IMR-90 (cell line): ENCODE results near the gene NOL12. TPM values are rescaled to one million over a fixed set of nuclear protein-coding genes. Genes with fewer than 3 reads are reported as not detected.

Source experiments
- ATAC-seq: fragments of 200-7000 bp; cut with Tn5 transposase; 2 replicates; pipeline ENCODE4 v1.9.1; 2020; ENCODE audit warnings: low read depth, mild to moderate bottlenecking, moderate library complexity
- BruUV-seq: library from RNA; stranded (reverse); fragments of 400-500 nt; replicated peaks from 2 replicates; lab custom pipeline; 2021; lab: Mats Ljungman, UMichigan
- CTCF ChIA-PET: fragments of 300-600 bp; formaldehyde crosslinking; extraction: SDS; loops from one replicate; lab custom pipeline; 2021; ENCODE audit warnings: antibody characterized with exemption; lab: Yijun Ruan, JAX
- POLR2A ChIA-PET: fragments of 300-600 bp; sonication (Branson Sonifier 250); formaldehyde crosslinking; loops from one replicate; lab custom pipeline; 2022; ENCODE audit warnings: antibody characterized with exemption; ENCODE audit not compliant: unreplicated experiment; lab: Charles Lee
- DNase-seq: peaks from one replicate; pipeline ENCODE4 v3.0.0; 2013
- H2AFZ ChIP-seq: replicated peaks from 2 replicates; pipeline ENCODE3; 2013; ENCODE audit warnings: low read length, mild to moderate bottlenecking; ENCODE audit not compliant: poor library complexity
- H2AK5ac ChIP-seq: 2 replicates; pipeline ENCODE4 v1.6.1; 2013; ENCODE audit warnings: low read depth, low read length, inconsistent platforms
- H2AK9ac ChIP-seq: replicated peaks from 2 replicates; pipeline ENCODE3; 2013; ENCODE audit warnings: mild to moderate bottlenecking, low read depth, low read length, moderate library complexity; ENCODE audit not compliant: poor library complexity
- H2BK120ac ChIP-seq: 2 replicates; pipeline ENCODE4 v1.6.1; 2013; ENCODE audit warnings: low read depth, low read length, inconsistent platforms
- H2BK15ac ChIP-seq: 3 replicates; pipeline ENCODE4 v1.6.1; 2013; ENCODE audit warnings: low read depth, low read length, inconsistent platforms
- H2BK20ac ChIP-seq: 2 replicates; pipeline ENCODE4 v1.6.1; 2013; ENCODE audit warnings: low read depth, mild to moderate bottlenecking, inconsistent platforms, low read length, moderate library complexity
- H2BK5ac ChIP-seq: 2 replicates; pipeline ENCODE4 v1.6.1; 2013; ENCODE audit warnings: mild to moderate bottlenecking, low read depth, low read length, inconsistent platforms; ENCODE audit not compliant: poor library complexity, severe bottlenecking
- H3K14ac ChIP-seq: replicated peaks from 2 replicates; pipeline ENCODE4 v1.6.1; 2013; ENCODE audit warnings: low read depth, low read length, inconsistent platforms
- H3K18ac ChIP-seq: 2 replicates; pipeline ENCODE4 v1.6.1; 2013; ENCODE audit warnings: low read depth, low read length, control low read depth
- H3K23ac ChIP-seq: 2 replicates; pipeline ENCODE4 v1.6.1; 2013; ENCODE audit warnings: low read depth, low read length, inconsistent platforms
- H3K27ac ChIP-seq: 2 replicates; pipeline ENCODE4 v1.5.1; 2013; ENCODE audit warnings: mild to moderate bottlenecking, control low read depth, low read length; ENCODE audit not compliant: insufficient read depth
- H3K27me3 ChIP-seq: 2 replicates; pipeline ENCODE4 v1.6.1; 2013; ENCODE audit warnings: low read length; ENCODE audit not compliant: control insufficient read depth, insufficient read depth
- H3K36me3 ChIP-seq: 2 replicates; pipeline ENCODE4 v1.6.1; 2013; ENCODE audit warnings: low read length, mixed read lengths; ENCODE audit not compliant: control insufficient read depth, insufficient read depth
- H3K4ac ChIP-seq: 2 replicates; pipeline ENCODE4 v1.6.1; 2013; ENCODE audit warnings: low read depth, low read length, inconsistent platforms
- H3K4me1 ChIP-seq: 2 replicates; pipeline ENCODE4 v1.6.1; 2013; ENCODE audit warnings: low read length, mixed read lengths; ENCODE audit not compliant: control insufficient read depth, insufficient read depth
- H3K4me2 ChIP-seq: 2 replicates; pipeline ENCODE4 v1.6.1; 2013; ENCODE audit warnings: low read depth, mild to moderate bottlenecking, control low read depth, low read length, moderate library complexity
- H3K4me3 ChIP-seq: 2 replicates; pipeline ENCODE4 v1.5.1; 2013; ENCODE audit warnings: low read depth, mild to moderate bottlenecking, control low read depth, low read length, moderate library complexity; ENCODE audit not compliant: insufficient read depth
- H3K56ac ChIP-seq: 2 replicates; pipeline ENCODE4 v1.6.1; 2013; ENCODE audit warnings: low read length, inconsistent platforms; ENCODE audit not compliant: insufficient read depth; ENCODE audit errors: extremely low read depth
- H3K79me1 ChIP-seq, 2 experiments: 2 replicates each; pipeline ENCODE4 v1.6.1; 2013; ENCODE audit warnings: low read length in 2 of 2, inconsistent platforms in 1 of 2, low read depth in 1 of 2
- H3K9ac ChIP-seq: 2 replicates; pipeline ENCODE4 v1.6.1; 2013; ENCODE audit warnings: low read depth, low read length, control low read depth
- H3K9me1 ChIP-seq: 2 replicates; pipeline ENCODE4 v1.6.1; 2013; ENCODE audit warnings: low read length, inconsistent platforms; ENCODE audit not compliant: insufficient read depth
- H3K9me3 ChIP-seq: 2 replicates; pipeline ENCODE4 v1.6.1; 2013; ENCODE audit warnings: low read length; ENCODE audit not compliant: control insufficient read depth, insufficient read depth
- H4K20me1 ChIP-seq: 2 replicates; pipeline ENCODE4 v1.6.1; 2013; ENCODE audit warnings: low read length, inconsistent platforms; ENCODE audit not compliant: insufficient read depth
- H4K5ac ChIP-seq: 2 replicates; pipeline ENCODE4 v1.6.1; 2013; ENCODE audit warnings: mild to moderate bottlenecking, low read depth, low read length, control low read depth
- H4K8ac ChIP-seq, 2 experiments: 2 replicates each; pipeline ENCODE4 v1.6.1; 2013; ENCODE audit warnings: low read depth in 2 of 2, low read length in 2 of 2, control low read depth in 1 of 2, inconsistent platforms in 1 of 2
- H4K91ac ChIP-seq: 2 replicates; pipeline ENCODE4 v1.6.1; 2013; ENCODE audit warnings: low read depth, low read length, inconsistent platforms; ENCODE audit not compliant: insufficient read depth
- NFE2L2 ChIP-seq: fragments of 150-350 bp; IDR thresholded peaks from 2 replicates; pipeline ENCODE4 v1.6.1; 2016; ENCODE audit warnings: low read depth, mild to moderate bottlenecking, low read length
- WGBS, 2 experiments: methylation state at CpG; one replicate each; pipeline versions ENCODE4 v1.1.5 to v1.1.7; 2013; ENCODE audit warnings: missing lambda C conversion rate in 2 of 2; ENCODE audit not compliant: insufficient read length in 1 of 2; ENCODE audit errors: extremely low coverage in 2 of 2; 5-methylcytosine and 5-hydroxymethylcytosine counted together
- dilution Hi-C: fragments of 300-500 bp; cut with HindIII; formaldehyde crosslinking; loops from one replicate; pipeline ENCODE4 v1.14.3; 2018; ENCODE audit warnings: low sequenced_read_pairs; ENCODE audit not compliant: unreplicated experiment
- in situ Hi-C: fragments of 300-500 bp; cut with MboI; formaldehyde crosslinking; loops from 3 replicates; pipeline ENCODE4 v1.14.3; 2019; ENCODE audit warnings: low sequenced_read_pairs, inconsistent platforms, mixed read lengths
- intact Hi-C: fragments of 100-400 bp; cut with micrococcal nuclease; formaldehyde crosslinking; loops from 2 replicates; pipeline ENCODE4 v1.10.0; 2022
- polyA plus RNA-seq, 3 experiments: library from polyadenylated mRNA; depleted of rRNA; stranded (reverse); fragments of >200 nt; gene quantifications; 2 replicates each; pipeline ENCODE4 v1.2.3, GENCODE V29; 2012; ENCODE audit warnings: low replicate concordance in 1 of 3
- total RNA-seq: library from RNA; depleted of rRNA; stranded (reverse); fragments of >200 nt; gene quantifications from 2 replicates; pipeline ENCODE4 v1.2.3, GENCODE V29; 2012

The NOL12 gene
- total and polyA plus RNA-seq, 2 of the 4 experiments (the other 2 are of a cell fraction) = 16.0 to 25.6 TPM

GRCh38 chr22:37709445-37709765, 23.3 kb downstream of the NOL12 start:
- Histone ChIP-seq H2BK5ac (no peak overlapping the region), H4K20me1 (no peaks in the 10 kb centered on the region), H3K4ac (no peak overlapping the region), H3K27ac (no peak overlapping the region), H4K5ac (no peak overlapping the region), H3K18ac (no peak overlapping the region), H3K9me1 (0 out of 2 replicates have a peak, but pooled peaks cover 3% of the 10 kb centered on the region), H2AFZ (no peak overlapping the region), H2BK120ac (no peak overlapping the region), H3K56ac (no peak overlapping the region), H4K91ac (no peak overlapping the region), H3K14ac (no peak overlapping the region), H2BK15ac (no peak overlapping the region), H2AK9ac (no peak overlapping the region), H3K4me3 (no peak overlapping the region), H3K36me3 (no peaks in the 10 kb centered on the region), H4K8ac (no peak overlapping the region), H3K4me1 (no peaks in the 10 kb centered on the region), H3K23ac (no peak overlapping the region), H3K79me1 (no peaks in the 10 kb centered on the region), H3K4me2 (no peak overlapping the region), H3K27me3 (no peaks in the 10 kb centered on the region), H3K9ac (no peak overlapping the region), H3K9me3 (no peaks in the 10 kb centered on the region), H2BK20ac (no peak overlapping the region), H2AK5ac (no peak overlapping the region)
- dilution Hi-C loops = no loop called here
- TF ChIP-seq NFE2L2 = no peak
- ChIA-PET CTCF (no interaction called here), POLR2A (no interaction called here)
- intact Hi-C loops = no loop called here
- no TSS peak for BruUV-seq
- ATAC-seq (no peak), DNase-seq (no peak)
- WGBS, 2 experiments = no CpG with 5 or more reads among the region's 15 CpGs
- in situ Hi-C loops = no loop called here
